Keratinocyte (primary cell): ENCODE results near the gene AARS2. TPM values are rescaled to one million over a fixed set of nuclear protein-coding genes. Genes with fewer than 3 reads are reported as not detected.

Experiments used
- DNase-seq: peaks from one replicate; pipeline ENCODE4 v3.0.0-alpha.2; 2011; ENCODE audit warnings: low read depth, missing footprints, low spot score
- FAIRE-seq: peaks from 2 replicates; lab custom pipeline; 2011; peaks lifted over from hg19 to GRCh38; lab: Jason Lieb, UNC
- H2AFZ ChIP-seq: 2 replicates; pipeline ENCODE4 v1.6.0; 2012; ENCODE audit warnings: low read length, control low read depth, inconsistent platforms; ENCODE audit not compliant: control insufficient read depth
- H3K27ac ChIP-seq: 2 replicates; pipeline ENCODE4 v1.5.1; 2011; ENCODE audit warnings: low read length; ENCODE audit not compliant: control insufficient read depth, insufficient read depth
- H3K27me3 ChIP-seq: 3 replicates; pipeline ENCODE4 v1.6.0; 2011; ENCODE audit warnings: low read length; ENCODE audit not compliant: control insufficient read depth, insufficient read depth; ENCODE audit errors: extremely low read depth
- H3K36me3 ChIP-seq, 2 experiments: 2 replicates in 1 of 2; 3 replicates in 1 of 2; pipeline ENCODE4 v1.5.1; 2011; ENCODE audit warnings: low read length in 2 of 2, mild to moderate bottlenecking in 1 of 2; ENCODE audit not compliant: control insufficient read depth in 2 of 2, insufficient read depth in 2 of 2; ENCODE audit errors: extremely low read depth in 1 of 2
- H3K4me1 ChIP-seq: 3 replicates; pipeline ENCODE4 v1.5.1; 2011; ENCODE audit warnings: low read length; ENCODE audit not compliant: control insufficient read depth, insufficient read depth; ENCODE audit errors: extremely low read depth
- H3K4me2 ChIP-seq: 3 replicates; pipeline ENCODE4 v1.6.0; 2011; ENCODE audit warnings: low read depth, low read length; ENCODE audit not compliant: control insufficient read depth, insufficient read depth; ENCODE audit errors: extremely low read depth
- H3K4me3 ChIP-seq, 3 experiments: fragments of 200-600 bp in 1 of 3; sonication (generic) in 1 of 3; 2 replicates in 2 of 3; 3 replicates in 1 of 3; pipeline ENCODE4 v1.5.1; 2011 to 2016; ENCODE audit warnings: low read length in 3 of 3, mild to moderate bottlenecking in 3 of 3, control low read depth in 2 of 3, inconsistent platforms in 1 of 3, low read depth in 1 of 3, mixed read lengths in 1 of 3, mixed run types in 1 of 3, moderate library complexity in 1 of 3; ENCODE audit not compliant: control insufficient read depth in 2 of 3, insufficient read depth in 2 of 3; ENCODE audit errors: extremely low read depth in 1 of 3
- H3K79me2 ChIP-seq: 2 replicates; pipeline ENCODE4 v1.6.0; 2012; ENCODE audit warnings: low read length; ENCODE audit not compliant: control insufficient read depth, insufficient read depth
- H3K9ac ChIP-seq: 3 replicates; pipeline ENCODE4 v1.6.0; 2011; ENCODE audit warnings: low read length; ENCODE audit not compliant: control insufficient read depth, insufficient read depth; ENCODE audit errors: extremely low read depth
- H3K9me1 ChIP-seq: 3 replicates; pipeline ENCODE4 v1.6.0; 2011; ENCODE audit warnings: low read length; ENCODE audit not compliant: control insufficient read depth, insufficient read depth; ENCODE audit errors: extremely low read depth
- H3K9me3 ChIP-seq: 2 replicates; pipeline ENCODE4 v1.5.1; 2012; ENCODE audit warnings: low read depth, low read length; ENCODE audit not compliant: control insufficient read depth
- H4K20me1 ChIP-seq: 3 replicates; pipeline ENCODE4 v1.6.0; 2011; ENCODE audit warnings: low read length; ENCODE audit not compliant: control insufficient read depth, insufficient read depth; ENCODE audit errors: extremely low read depth
- EZH2 ChIP-seq: IDR thresholded peaks from one replicate; pipeline ENCODE4 v1.6.1; 2012; ENCODE audit warnings: inconsistent platforms, mild to moderate bottlenecking, low read length, moderate library complexity
- dilution Hi-C: fragments of 300-500 bp; cut with MboI; formaldehyde crosslinking; loops from one replicate; pipeline ENCODE4 v1.7.0; 2020; ENCODE audit warnings: low sequenced_read_pairs; ENCODE audit not compliant: extremely low pct_ligation_motif_present
- polyA plus RNA-seq, 5 experiments: library from polyadenylated mRNA; depleted of rRNA in 3 of 5; stranded (reverse) in 3 of 5; stranded (forward) in 1 of 5; unstranded in 1 of 5; fragments of >200 nt; gene quantifications; 1 replicate in 1 of 5; 2 replicates in 3 of 5; 3 replicates in 1 of 5; pipeline versions ENCODE4 v1.2.1 to v1.2.3, GENCODE V29; 2011 to 2012; ENCODE audit warnings: missing spikeins in 2 of 5, low read depth in 1 of 5, low replicate concordance in 1 of 5
- TF ChIP-seq, protein P1 (sequence below), 3 experiments: IDR thresholded peaks in 1 of 3; conservative IDR thresholded peaks in 1 of 3; optimal IDR thresholded peaks in 1 of 3; 2 replicates in 2 of 3; 3 replicates in 1 of 3; pipeline versions ENCODE3 to v1.5.1; 2011; ENCODE audit warnings: low read length in 3 of 3, mild to moderate bottlenecking in 3 of 3, moderate library complexity in 2 of 3, control low read depth in 1 of 3, inconsistent platforms in 1 of 3; ENCODE audit not compliant: insufficient read depth in 2 of 3; ENCODE audit errors: extremely low read depth in 1 of 3

The AARS2 gene
- polyA plus RNA-seq, 1 donor (not counting 4 experiments of a cell fraction or from before 2014, with no cell fraction given), result 5.8 TPM

DNA sequence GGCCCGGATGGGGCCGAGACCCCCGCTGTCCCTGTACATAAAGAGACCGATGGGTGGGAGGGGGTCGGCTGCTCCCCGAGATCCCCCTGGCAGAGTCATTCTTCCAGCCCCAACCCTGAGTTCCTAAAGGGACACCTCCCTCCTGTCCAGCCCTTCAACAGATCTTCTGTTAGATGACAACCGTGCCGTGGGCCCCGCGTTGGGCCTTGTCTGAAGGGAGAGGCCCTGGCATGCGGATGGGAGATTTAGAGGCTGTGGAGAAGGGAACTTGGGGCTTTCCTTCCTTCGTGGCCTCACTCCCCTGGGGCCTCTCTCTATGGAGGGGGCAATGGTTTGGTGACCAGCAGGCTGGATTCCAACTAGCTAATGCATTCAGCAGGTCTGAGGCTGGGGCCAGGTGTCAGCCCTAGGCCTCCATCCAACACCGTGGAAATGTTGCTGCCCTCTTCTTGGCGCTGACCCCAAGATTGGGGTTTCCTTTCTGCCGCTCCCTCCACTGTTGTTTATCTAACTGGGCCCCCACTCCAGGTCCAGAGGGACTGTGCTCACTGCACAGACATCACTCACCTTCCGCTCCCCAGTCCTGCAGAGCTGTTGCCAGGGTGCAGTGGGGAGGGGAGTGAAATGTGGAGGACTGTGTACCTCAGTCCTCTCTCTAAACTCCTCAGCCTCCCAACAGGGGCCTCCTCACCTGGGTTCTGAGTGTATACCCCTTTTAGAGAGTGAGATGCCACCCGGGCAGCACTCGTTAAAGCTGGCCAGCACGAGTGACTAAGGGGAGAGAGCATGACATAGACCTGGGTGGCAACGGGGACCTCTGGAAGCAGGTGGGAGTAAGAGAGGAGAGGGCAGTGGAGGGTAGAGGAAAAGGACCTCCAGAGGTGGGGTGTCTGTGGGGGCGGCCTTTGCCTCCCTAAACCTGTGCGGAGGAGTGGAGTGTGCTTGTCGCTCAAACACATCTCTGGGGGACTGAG is 36.2 kb downstream of the AARS2 start:
- TF ChIP-seq, protein P1, sequence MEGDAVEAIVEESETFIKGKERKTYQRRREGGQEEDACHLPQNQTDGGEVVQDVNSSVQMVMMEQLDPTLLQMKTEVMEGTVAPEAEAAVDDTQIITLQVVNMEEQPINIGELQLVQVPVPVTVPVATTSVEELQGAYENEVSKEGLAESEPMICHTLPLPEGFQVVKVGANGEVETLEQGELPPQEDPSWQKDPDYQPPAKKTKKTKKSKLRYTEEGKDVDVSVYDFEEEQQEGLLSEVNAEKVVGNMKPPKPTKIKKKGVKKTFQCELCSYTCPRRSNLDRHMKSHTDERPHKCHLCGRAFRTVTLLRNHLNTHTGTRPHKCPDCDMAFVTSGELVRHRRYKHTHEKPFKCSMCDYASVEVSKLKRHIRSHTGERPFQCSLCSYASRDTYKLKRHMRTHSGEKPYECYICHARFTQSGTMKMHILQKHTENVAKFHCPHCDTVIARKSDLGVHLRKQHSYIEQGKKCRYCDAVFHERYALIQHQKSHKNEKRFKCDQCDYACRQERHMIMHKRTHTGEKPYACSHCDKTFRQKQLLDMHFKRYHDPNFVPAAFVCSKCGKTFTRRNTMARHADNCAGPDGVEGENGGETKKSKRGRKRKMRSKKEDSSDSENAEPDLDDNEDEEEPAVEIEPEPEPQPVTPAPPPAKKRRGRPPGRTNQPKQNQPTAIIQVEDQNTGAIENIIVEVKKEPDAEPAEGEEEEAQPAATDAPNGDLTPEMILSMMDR (optimal IDR thresholded peaks at IDR 0.05 in 1 of 3, IDR thresholded peaks at IDR 0.05 in 1 of 3, conservative IDR thresholded peaks at IDR 0.05 in 1 of 3; ENCODE audit: extremely low read depth in 1 of 3, insufficient read depth in 2 of 3, low read length in 3 of 3), result no peak
- no peak for TF ChIP-seq EZH2
- no peak for FAIRE-seq
- H3K27me3 ChIP-seq, result peaks cover 56% of the 10 kb centered on the region

DNA sequence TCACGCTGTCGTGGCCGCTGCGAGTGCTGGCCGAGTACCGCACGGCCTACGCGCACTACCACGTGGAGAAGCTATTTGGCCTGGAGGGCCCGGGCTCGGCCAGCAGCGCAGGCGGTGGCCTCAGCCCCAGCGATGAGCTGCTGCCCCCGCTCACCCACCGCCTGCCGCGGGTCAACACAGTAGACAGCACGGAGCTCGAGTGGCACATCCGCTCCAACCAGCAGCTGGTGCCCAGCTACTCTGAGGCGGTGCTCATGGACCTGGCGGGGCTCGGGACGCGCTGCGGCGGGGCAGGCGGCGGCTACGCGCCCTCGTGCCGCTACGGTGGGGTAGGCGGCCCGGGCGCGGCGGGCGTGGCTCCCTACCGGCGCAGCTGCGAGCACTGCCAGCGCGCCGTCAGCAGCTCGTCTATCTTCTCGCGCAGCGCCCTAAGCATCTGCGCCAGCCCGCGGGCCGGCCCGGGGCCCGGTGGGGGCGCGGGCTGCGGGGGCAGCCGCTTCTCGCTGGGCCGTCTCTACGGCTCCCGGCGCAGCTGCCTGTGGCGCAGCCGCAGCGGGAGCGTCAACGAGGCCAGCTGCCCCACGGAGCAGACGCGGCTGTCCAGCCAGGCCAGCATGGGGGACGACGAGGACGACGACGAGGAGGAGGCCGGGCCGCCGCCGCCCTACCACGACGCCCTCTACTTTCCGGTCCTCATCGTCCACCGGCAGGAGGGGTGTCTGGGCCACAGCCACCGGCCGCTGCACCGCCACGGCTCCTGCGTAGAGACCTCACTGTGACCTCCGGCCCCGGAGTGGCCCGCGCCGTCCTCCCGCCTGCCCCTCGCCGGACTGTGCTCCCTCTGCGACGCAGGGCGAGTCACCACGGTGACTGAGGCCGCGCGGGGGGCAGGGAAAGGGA is 37.1 kb downstream of the AARS2 start:
- H2AFZ ChIP-seq, result no peak overlapping the region
- no peak for FAIRE-seq
- dilution Hi-C loops, result no loop called here

More for the DNA sequence above, 36.2 kb downstream of the AARS2 start:
- Histone ChIP-seq H3K27ac (no peak overlapping the region), H3K36me3 (no peaks in the 10 kb centered on the region), H3K79me2 (no peaks in the 10 kb centered on the region), H3K9me3 (no peaks in the 10 kb centered on the region), H3K9me1 (no peaks in the 10 kb centered on the region), H4K20me1 (no peaks in the 10 kb centered on the region), H2AFZ (no peak overlapping the region), H3K4me3 (no peak overlapping the region), H3K4me1 (no peaks in the 10 kb centered on the region), H3K4me2 (no peak overlapping the region), H3K9ac (no peak overlapping the region)
- DNase-seq, result no peak
- dilution Hi-C loops, result no loop called here

More for the DNA sequence above, 37.1 kb downstream of the AARS2 start:
- Histone ChIP-seq H3K4me3 (no peak overlapping the region), H3K27ac (no peak overlapping the region), H4K20me1 (no peaks in the 10 kb centered on the region), H3K4me1 (no peaks in the 10 kb centered on the region), H3K4me2 (peak overlapping the region; percentile 32), H3K27me3 (peaks cover 66% of the 10 kb centered on the region), H3K9me3 (no peaks in the 10 kb centered on the region), H3K36me3 (no peaks in the 10 kb centered on the region), H3K79me2 (no peaks in the 10 kb centered on the region), H3K9me1 (no peaks in the 10 kb centered on the region), H3K9ac (no peak overlapping the region)
- DNase-seq, result no peak
- TF ChIP-seq, protein P1 (optimal IDR thresholded peaks at IDR 0.05 in 1 of 3, IDR thresholded peaks at IDR 0.05 in 1 of 3, conservative IDR thresholded peaks at IDR 0.05 in 1 of 3; ENCODE audit: extremely low read depth in 1 of 3, insufficient read depth in 2 of 3, low read length in 3 of 3), result no peak
- peak; percentile 60 for TF ChIP-seq EZH2
